Middle frontal gyrus (tissue), 1 donor: Measurements from ENCODE around the gene ZIC2.

ENCODE experiments used
- DNase-seq: peaks from one replicate; pipeline ENCODE4 v3.0.0-alpha.2; 2015; ENCODE audit warnings: low spot score; ENCODE audit errors: extremely low spot score

ZIC2 gene

DNA sequence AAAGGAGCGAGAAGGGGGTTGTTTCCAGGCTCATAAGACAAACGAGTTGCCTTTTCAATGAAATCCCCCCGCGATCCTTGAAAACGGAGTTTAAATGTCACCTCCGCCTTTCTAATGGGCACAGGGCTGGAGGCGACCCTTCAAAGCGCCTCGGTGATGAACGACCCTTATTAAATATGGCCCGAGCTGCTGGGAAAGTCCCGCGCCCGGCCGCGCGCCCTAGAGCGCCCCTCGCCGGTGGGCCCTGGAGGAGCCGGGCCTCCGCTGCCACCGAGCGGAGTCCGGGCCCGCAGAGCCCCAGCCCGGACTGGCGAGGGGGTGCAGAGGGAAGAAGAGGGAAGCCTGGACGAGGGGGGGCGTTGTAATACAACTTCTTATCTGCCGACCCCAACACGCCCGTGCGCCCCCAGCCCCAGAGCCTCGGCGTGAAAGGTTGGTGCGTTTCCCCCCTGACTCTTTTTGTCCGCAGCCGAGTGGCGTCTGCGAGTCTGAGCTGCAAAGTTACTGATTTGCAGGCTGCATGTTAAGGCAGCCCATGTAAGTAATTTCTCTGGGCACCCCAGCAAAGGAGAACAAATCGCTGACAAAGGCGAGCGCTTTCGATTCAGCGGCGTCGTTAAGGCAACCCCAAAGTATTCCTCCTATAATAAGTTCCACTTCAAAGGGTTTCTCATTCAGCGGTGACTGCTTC lies 21.9 kb upstream of the ZIC2 start:
- no peak for DNase-seq

DNA sequence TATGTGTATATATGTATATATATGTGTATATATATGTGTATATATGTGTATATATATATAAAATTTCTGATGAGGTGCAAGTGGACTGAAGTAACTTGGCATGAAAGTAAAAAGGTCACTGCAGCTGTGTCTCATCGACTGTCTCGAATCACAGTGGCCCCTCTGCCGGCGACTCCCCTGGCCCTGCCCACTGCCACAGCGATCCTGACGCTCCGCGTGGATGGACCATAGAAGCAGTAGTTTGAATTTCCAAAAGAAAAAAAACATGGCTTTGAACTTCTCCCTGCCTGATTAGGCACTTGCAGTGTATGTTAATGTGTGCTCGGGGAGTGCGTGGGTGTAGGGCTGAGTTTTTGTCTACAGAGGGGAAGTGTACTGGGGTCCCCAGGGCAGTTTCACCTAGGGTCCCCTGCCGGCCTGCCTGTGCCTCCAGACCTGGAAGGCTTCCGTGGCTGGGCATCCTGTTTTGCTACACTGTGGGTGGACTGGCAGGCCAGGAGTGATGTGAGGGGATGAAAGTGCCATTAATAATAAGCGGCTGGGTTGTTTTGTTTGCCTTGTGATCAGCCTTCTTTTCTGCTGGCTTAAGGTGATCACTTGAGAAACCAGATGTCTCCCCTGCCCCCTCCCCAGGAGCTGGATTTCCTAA lies 20.8 kb upstream of the ZIC2 start:
- DNase-seq = no peak

DNA sequence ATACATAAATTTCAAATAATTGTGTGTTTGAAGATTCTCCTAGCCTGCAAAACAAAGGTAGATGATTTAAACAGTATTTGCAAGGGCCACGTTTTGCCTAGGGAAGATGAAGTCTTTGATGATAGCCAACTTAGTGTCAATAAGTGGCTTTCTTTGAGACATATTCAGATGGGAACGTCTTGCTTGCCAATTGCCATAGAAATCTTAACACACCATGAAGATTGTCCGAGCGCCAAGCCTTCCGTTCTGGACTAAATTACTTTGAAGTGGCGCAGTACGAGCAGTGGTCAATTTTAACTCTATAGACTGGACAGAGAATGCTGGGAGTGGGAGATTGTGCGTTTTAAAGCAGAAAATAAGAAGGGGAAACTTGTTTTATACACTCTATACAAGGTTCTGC lies 19.9 kb upstream of the ZIC2 start:
- no peak for DNase-seq

DNA sequence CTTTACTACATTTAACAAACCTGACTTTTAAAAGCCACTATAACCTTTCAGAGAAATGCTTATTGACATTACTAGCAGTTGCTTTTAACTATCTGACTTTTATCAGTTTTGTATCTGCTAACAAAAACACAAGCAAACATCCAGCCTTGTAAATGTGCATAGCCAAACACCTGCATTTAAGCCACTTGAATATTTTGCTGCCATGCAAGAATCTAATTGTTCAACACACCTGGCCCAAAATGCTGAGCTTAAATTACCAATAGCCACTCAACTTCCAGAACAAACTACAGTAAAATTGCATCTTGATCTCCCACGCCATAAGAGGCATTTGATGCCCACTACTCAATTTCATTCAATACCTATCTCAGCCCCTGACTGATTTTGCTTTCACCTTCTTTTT lies 19.3 kb upstream of the ZIC2 start:
- no peak for DNase-seq

DNA sequence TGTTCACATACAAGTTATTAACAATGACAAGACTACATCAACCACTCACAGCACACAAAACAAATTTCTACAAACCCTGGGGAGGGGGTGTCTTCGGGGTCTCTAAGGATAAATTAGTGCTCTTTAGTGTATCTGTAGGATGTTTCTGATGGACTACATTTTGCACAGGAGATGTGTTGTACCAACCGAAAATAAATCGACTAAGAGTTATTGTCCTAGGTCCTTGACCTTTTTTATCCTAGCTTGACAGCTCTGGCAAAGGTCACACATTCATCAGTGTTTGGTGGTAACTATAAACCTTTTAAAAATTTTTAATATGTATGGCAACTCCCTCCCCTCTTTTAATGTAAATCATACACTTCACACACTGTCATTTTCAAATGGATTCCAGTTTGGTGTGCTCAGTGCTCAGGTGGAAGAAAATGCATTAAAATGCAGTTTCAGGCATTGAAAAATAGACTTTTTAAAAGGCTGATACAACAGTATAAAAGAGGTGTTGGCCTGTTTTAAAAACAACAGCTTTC lies 17.7 kb upstream of the ZIC2 start:
- no peak for DNase-seq

DNA sequence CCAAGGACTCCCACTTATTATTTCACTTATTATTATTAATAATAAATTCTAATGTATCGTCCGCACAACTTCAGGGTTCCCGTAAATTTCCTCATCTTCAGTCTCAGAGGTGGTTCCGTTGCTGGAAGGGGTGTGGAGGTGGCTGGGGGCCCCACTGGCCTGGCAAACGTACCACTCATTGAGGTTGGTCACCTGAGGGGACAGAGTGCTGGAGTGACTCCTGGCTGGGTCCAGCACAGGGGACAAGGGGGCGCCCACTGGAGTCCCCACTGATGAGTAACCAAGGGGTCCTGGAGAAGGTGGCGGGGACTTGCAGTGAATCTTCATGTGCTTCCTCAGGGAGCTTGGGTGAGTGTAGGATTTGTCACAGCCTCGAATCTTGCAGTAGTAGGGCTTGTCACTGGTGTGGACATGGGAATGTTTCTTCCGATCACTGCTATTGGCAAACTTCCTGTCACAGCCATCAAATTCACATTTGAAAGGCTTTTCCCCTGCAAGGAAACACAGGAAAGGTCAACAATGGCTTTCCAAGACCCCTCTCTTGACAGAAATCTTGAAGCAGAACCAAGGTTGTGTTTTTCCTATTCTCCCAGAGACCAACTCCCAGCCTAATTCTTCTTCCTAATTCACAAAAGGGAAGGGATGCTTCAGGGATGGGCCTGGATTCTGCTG lies 16.1 kb upstream of the ZIC2 start:
- DNase-seq = no peak

DNA sequence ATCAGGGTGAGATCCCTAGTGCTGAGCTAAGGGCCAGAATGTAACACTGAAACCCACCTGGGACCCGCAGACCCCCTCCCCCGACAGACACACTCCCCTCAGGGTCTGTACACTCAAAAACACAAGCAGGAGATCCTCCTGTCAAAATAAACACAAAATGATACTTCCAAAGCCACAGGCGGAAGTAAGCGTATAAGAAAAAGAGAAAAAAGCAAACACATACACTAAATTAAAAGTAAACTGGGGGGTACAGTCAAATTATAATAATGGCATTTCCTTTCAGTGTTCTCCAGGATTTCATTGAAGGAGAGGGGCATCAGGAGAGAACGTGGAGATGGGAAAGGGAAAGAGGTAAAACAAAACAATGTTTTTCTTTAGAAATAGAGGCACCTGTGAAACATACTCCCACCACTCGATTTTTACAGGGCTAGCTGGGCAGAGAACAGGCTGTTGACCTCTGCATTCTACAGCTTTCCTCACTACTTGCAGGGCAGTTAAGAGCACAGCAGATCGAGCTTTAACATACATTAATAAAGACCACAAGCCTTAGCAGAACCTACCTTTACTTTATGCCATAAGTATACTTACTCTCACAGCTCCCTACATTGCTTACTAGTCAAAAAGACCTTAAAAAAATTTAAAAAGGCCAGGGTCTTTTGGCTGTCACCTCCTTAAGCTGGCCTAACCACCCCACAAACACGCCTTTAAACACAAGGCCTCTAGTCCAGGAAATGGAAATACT lies 15.3 kb upstream of the ZIC2 start:
- no peak for DNase-seq

DNA sequence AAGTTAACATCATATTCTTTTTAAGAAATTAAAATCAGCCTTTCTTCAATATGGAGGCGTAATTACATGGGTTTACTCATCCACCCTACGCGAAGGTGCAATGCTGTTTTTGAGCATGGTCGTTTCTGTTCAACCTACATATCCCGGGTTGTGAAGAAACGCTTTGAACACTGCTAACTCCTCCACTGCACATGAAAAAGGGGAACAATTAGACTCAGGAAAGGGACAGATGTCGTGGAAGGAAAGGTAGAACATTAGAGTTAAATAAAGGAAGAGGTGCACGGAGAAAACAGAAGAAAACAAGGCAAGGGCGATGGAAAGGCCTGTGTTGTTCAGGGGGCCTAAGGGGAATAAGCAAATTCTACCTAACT lies 14.1 kb upstream of the ZIC2 start:
- no peak for DNase-seq

DNA sequence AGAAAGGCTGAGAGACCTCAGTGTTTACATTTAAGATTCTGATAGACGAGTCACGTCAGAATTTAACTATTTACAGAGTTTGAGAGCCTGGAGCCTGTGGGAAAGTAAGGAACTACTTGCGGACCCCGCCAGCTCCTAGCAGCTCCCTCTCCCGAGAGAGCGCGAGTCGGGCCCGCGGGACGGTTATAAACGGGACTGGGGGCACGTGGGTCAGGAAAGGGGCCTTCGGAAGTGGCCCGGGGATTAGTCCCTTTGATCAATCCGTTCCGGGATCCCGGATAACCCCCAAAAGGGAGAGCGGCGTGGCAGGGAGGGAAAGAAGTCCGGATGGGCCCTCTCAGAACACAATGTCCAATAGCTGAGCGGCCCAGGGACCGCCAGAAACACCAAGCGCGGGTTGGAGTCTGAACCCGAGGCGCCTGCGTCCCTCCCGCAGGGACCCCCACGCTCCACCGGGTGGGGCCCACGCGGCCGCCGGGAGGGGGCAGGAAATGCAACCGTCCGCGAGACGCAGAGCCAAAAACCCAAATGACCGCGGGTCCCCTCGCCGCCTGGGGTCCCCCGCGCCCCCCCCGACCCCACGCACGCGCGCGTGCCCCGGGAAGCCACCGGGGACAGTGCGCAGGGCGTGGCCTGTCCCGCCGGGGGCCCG lies 13.6 kb upstream of the ZIC2 start:
- DNase-seq = no peak

DNA sequence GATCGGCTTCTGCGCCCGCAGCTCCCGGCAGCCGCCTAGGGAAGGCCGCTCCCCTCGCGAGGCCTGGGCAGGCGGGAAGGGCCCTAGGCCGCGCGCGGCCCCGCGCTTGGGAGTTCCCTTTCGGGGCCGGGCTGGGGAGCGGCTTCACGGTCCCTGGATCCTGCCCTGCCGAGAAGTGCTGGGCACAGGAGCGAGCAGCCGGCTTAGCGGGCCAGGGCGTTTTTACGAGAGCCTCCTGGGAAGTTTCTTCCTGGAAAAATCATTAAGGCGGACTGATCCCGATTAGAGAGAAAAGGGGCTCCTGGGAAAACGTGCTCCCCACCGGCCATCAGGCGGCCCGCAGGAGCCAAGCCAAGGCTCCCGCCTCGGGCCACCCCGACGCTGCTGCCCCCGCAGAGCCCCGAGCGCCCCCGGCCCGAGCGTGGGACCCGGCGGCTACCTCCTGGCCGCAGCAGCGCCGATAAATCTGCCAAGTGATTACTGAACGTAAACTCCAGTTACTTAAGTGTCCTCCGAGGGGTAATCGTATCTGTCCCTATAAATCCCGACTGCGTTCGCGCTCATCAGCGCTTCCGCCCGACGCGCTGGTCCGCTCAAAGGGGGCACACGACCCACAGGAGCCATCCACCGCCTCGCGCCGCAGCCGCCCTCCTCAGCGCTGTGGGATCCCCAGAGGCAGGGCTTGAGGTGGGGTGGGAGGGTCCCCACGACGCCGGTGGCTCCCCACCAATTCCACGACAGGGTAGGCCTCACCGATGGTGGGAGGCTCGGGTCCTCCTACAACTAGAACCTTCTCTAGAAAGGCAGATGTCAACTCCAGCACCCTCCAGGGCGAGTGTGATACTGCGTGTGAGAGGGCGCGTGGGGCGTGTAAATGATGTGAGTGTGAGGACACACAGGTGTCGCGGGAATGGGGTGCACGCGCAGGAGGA lies 12.8 kb upstream of the ZIC2 start:
- no peak for DNase-seq

DNA sequence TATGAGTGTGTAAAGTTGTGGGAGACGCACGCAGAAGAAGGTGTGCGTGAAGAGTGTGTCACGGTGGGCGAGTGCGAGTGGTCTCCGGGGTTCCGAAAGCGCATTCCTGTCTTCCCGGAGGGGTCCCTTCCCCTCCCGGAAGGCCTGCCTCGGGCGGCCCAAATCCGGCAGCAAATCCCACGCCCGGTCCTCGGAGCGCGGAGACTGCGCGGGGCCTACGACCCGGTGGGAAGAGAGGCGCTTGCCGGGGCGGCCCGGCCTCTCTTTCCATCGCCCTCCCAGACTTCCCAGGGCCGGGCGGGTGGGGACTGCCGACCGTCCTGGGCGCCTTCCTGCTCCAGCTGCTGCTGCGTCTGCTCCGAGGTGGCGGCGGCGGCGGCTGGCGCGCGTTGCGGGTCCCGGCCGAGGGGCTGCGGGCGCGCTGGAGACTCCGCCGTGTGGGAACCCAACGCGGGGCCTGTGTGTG lies 12.1 kb upstream of the ZIC2 start:
- DNase-seq = no peak

DNA sequence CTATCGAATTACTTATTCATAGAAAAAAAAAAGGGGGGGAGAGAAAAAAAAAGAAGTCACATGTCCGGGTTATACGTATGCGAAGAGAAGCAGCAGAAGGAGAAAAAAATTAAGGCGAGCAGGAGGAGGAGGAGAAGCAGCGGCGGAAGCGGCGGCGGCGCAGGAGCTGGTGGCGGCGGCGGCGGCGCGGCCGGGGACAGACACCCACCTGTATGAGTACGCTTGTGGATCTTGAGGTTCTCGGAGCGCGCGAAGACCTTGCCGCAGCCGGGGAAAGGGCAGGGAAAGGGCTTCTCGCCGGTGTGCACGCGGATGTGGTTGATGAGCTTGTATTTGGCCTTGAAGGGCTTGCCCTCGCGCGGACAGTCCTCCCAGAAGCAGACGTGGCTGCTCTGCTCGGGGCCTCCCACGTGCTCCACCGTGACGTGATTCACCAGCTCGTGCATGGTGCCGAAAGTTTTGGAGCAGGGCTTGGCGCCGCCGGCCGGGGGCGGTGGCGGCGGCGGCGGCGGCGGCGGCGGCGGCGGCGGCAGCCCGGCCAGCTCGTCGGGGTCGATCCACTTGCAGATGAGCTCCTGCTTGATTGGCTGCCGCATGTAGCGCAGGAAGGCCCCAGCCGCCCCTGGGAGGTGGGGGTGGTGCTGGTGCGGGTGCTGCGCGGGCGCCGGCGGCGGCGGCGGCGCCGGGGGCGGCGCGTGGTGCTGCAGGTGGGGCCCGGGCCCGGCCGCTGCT lies 11.5 kb upstream of the ZIC2 start:
- DNase-seq = no peak

DNA sequence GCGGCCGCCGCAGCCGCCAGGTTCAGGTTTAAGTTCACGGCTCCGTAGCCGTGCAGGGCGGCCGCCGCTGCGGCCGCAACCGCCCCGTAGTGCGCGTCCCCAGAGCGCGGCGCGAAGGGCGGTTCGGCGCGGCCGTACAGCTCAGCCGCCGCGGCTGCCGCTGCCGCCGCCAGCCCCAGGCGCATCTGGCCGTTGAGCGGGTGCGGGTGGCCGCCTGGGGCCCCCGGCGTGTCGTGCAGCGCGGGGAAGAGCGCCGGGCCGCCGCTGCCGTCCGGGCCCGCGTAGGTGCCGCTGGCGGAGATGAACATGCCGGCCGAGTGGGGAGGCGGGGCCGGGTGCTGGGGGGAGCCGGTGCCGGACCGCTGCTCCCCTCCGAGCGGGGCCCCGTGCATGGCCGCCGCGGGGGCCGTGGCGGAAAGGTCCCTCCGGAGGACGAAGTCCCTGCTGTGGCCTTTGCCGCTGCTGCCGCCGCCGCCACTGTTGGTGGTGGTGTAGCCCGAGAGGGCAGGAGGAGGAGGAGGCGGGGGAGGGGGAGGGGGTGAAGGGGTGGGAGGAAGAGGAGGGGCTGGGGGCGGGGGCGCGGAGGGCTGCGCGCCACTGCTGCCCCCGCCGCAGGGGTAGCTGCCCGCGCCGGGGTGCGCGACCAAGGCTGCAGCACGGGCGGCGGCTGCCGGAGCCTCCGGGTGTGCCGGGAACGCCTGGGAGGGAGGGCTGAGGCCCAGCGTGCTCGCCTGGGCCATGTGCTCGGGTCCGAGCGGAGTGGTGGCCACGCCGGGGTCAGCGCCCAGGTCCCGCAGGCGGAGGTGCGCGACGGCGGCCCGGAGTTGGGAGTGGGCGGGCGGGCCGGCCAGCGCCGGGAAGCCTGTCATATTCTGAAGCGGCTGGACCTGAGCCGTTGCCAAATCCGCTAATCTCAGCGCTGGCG lies 10.7 kb upstream of the ZIC2 start:
- DNase-seq = no peak

DNA sequence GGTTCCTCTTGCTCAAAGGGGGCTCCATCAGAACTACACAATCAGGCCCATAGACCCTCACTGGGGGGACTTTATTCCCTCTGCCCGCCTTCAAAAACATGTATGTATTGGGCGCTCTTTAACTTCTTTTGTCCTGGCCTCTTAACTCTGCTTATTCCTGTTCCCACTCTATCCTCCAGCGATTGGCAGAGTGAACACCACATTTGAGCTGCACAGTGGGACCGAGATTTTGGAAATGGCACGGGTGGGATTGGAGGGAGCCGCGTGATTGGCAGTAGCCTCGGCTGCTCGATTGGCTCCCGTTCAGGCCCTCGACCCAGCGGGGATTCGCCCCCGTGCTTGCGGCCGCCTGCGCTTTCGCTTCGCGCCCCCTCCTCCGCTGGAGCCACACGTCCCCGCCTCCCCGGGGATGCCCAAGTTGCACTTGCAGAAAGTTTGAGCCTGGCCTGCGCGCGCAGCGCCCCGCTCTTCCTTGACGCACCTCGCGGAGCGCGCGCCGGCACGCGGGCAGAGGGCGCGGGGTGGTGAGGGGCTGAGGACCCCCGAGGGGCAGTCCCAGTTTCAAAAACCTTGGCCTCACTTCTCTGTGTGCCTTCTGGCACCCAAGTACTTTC lies 9.9 kb upstream of the ZIC2 start, which contains the start of gene ZIC5:
Gene ZIC5 (minus strand): TSS at position 192 of the 614 bp plus-strand sequence. CDS start 164 bp downstream, at position 28.
- no peak for DNase-seq

DNA sequence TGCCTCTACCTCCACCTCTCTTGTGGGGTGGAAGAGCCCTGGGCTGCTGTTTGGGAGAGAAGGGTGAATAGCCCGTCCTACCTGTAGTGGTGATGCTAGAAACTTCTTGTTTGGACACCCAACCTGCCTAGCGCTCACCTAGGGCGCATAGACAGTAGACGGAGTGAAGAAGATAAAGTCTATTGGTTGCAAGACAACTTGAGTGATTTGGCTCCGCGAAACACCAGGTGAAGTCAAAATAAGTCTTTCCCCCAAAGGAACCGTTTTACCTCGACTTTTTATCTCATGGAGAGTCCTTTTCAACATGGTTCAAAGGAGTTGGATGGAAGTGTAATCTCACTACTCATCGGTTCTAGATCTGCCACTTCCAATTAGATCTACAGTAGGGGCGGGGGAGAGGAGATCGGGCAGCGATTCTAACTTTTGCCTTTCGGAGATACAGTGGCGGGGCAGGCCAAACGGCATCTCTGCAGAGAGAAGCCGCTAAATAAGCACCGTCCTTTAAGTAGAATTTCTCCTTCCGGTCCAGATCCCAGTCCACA lies 9.3 kb upstream of the ZIC2 start:
- no peak for DNase-seq

DNA sequence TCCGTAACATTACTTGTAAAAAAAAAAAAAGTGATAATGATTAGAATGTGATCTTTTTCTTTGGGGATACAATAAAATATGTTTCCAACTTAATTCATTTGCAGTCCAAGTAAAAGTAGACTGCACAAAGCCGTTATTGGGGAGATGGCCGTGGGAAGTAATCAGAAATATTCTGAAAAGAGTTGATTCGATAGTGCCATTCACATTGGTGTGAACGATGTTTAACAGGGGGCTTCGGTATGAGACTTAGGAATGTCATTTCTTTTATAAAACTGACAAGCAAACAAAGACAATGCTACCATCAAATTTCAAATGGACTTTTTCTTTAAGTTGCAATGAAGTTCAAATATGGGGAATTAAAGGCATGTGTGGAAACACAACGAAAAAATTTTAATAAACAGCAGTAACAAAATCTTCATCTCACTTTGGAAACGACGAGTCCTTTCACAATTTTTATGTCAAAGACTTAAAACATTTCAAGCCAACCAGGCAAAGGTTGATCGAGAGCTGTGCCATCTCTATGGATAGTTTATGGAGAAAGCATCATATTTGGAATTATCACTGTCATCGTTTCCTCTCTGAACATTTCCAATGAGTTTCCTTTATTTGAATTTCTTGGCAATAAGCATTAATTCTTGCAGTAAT lies 8.3 kb upstream of the ZIC2 start:
- DNase-seq = no peak

DNA sequence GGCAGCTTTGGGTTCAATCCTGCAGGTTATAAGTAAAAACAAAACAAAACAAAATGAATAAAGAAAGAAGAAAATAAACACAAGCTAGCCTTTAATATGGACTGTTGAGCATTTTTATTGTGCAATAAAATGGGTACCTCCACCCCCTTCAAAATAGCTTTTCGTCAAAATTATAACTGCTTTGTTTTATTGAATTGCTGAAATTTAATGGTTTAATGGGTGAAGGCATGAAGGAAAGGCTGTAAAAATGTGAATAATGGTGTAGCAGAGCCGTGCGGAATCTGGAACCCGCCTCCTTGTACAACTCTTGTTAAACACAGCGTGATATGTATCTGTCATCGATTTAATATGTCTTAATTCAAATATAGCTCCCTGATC lies 7.8 kb upstream of the ZIC2 start:
- DNase-seq = no peak
